IMR-90 (cell line): ENCODE measurements around the gene POGK. TPM values are rescaled to one million over a fixed set of nuclear protein-coding genes. Genes with fewer than 3 reads are reported as not detected.

Experiments
- ATAC-seq: fragments of 200-7000 bp; cut with Tn5 transposase; 2 replicates; pipeline ENCODE4 v1.9.1; 2020; ENCODE audit warnings: low read depth, mild to moderate bottlenecking, moderate library complexity
- BruUV-seq: library from RNA; stranded (reverse); fragments of 400-500 nt; replicated peaks from 2 replicates; lab custom pipeline; 2021; lab: Mats Ljungman, UMichigan
- CTCF ChIA-PET: fragments of 300-600 bp; formaldehyde crosslinking; extraction: SDS; loops from one replicate; lab custom pipeline; 2021; ENCODE audit warnings: antibody characterized with exemption; lab: Yijun Ruan, JAX
- POLR2A ChIA-PET: fragments of 300-600 bp; sonication (Branson Sonifier 250); formaldehyde crosslinking; loops from one replicate; lab custom pipeline; 2022; ENCODE audit warnings: antibody characterized with exemption; ENCODE audit not compliant: unreplicated experiment; lab: Charles Lee
- DNase-seq: peaks from one replicate; pipeline ENCODE4 v3.0.0; 2013
- H2AFZ ChIP-seq: replicated peaks from 2 replicates; pipeline ENCODE3; 2013; ENCODE audit warnings: low read length, mild to moderate bottlenecking; ENCODE audit not compliant: poor library complexity
- H2AK5ac ChIP-seq: 2 replicates; pipeline ENCODE4 v1.6.1; 2013; ENCODE audit warnings: low read depth, low read length, inconsistent platforms
- H2AK9ac ChIP-seq: replicated peaks from 2 replicates; pipeline ENCODE3; 2013; ENCODE audit warnings: mild to moderate bottlenecking, low read depth, low read length, moderate library complexity; ENCODE audit not compliant: poor library complexity
- H2BK120ac ChIP-seq: 2 replicates; pipeline ENCODE4 v1.6.1; 2013; ENCODE audit warnings: low read depth, low read length, inconsistent platforms
- H2BK15ac ChIP-seq: 3 replicates; pipeline ENCODE4 v1.6.1; 2013; ENCODE audit warnings: low read depth, low read length, inconsistent platforms
- H2BK20ac ChIP-seq: 2 replicates; pipeline ENCODE4 v1.6.1; 2013; ENCODE audit warnings: low read depth, mild to moderate bottlenecking, inconsistent platforms, low read length, moderate library complexity
- H2BK5ac ChIP-seq: 2 replicates; pipeline ENCODE4 v1.6.1; 2013; ENCODE audit warnings: mild to moderate bottlenecking, low read depth, low read length, inconsistent platforms; ENCODE audit not compliant: poor library complexity, severe bottlenecking
- H3K14ac ChIP-seq: replicated peaks from 2 replicates; pipeline ENCODE4 v1.6.1; 2013; ENCODE audit warnings: low read depth, low read length, inconsistent platforms
- H3K18ac ChIP-seq: 2 replicates; pipeline ENCODE4 v1.6.1; 2013; ENCODE audit warnings: low read depth, low read length, control low read depth
- H3K23ac ChIP-seq: 2 replicates; pipeline ENCODE4 v1.6.1; 2013; ENCODE audit warnings: low read depth, low read length, inconsistent platforms
- H3K27ac ChIP-seq: 2 replicates; pipeline ENCODE4 v1.5.1; 2013; ENCODE audit warnings: mild to moderate bottlenecking, control low read depth, low read length; ENCODE audit not compliant: insufficient read depth
- H3K27me3 ChIP-seq: 2 replicates; pipeline ENCODE4 v1.6.1; 2013; ENCODE audit warnings: low read length; ENCODE audit not compliant: control insufficient read depth, insufficient read depth
- H3K36me3 ChIP-seq: 2 replicates; pipeline ENCODE4 v1.6.1; 2013; ENCODE audit warnings: low read length, mixed read lengths; ENCODE audit not compliant: control insufficient read depth, insufficient read depth
- H3K4ac ChIP-seq: 2 replicates; pipeline ENCODE4 v1.6.1; 2013; ENCODE audit warnings: low read depth, low read length, inconsistent platforms
- H3K4me1 ChIP-seq: 2 replicates; pipeline ENCODE4 v1.6.1; 2013; ENCODE audit warnings: low read length, mixed read lengths; ENCODE audit not compliant: control insufficient read depth, insufficient read depth
- H3K4me2 ChIP-seq: 2 replicates; pipeline ENCODE4 v1.6.1; 2013; ENCODE audit warnings: low read depth, mild to moderate bottlenecking, control low read depth, low read length, moderate library complexity
- H3K4me3 ChIP-seq: 2 replicates; pipeline ENCODE4 v1.5.1; 2013; ENCODE audit warnings: low read depth, mild to moderate bottlenecking, control low read depth, low read length, moderate library complexity; ENCODE audit not compliant: insufficient read depth
- H3K56ac ChIP-seq: 2 replicates; pipeline ENCODE4 v1.6.1; 2013; ENCODE audit warnings: low read length, inconsistent platforms; ENCODE audit not compliant: insufficient read depth; ENCODE audit errors: extremely low read depth
- H3K79me1 ChIP-seq, 2 experiments: 2 replicates each; pipeline ENCODE4 v1.6.1; 2013; ENCODE audit warnings: low read length in 2 of 2, inconsistent platforms in 1 of 2, low read depth in 1 of 2
- H3K9ac ChIP-seq: 2 replicates; pipeline ENCODE4 v1.6.1; 2013; ENCODE audit warnings: low read depth, low read length, control low read depth
- H3K9me1 ChIP-seq: 2 replicates; pipeline ENCODE4 v1.6.1; 2013; ENCODE audit warnings: low read length, inconsistent platforms; ENCODE audit not compliant: insufficient read depth
- H3K9me3 ChIP-seq: 2 replicates; pipeline ENCODE4 v1.6.1; 2013; ENCODE audit warnings: low read length; ENCODE audit not compliant: control insufficient read depth, insufficient read depth
- H4K20me1 ChIP-seq: 2 replicates; pipeline ENCODE4 v1.6.1; 2013; ENCODE audit warnings: low read length, inconsistent platforms; ENCODE audit not compliant: insufficient read depth
- H4K5ac ChIP-seq: 2 replicates; pipeline ENCODE4 v1.6.1; 2013; ENCODE audit warnings: mild to moderate bottlenecking, low read depth, low read length, control low read depth
- H4K8ac ChIP-seq, 2 experiments: 2 replicates each; pipeline ENCODE4 v1.6.1; 2013; ENCODE audit warnings: low read depth in 2 of 2, low read length in 2 of 2, control low read depth in 1 of 2, inconsistent platforms in 1 of 2
- H4K91ac ChIP-seq: 2 replicates; pipeline ENCODE4 v1.6.1; 2013; ENCODE audit warnings: low read depth, low read length, inconsistent platforms; ENCODE audit not compliant: insufficient read depth
- BHLHE40 ChIP-seq: fragments of 150-350 bp; IDR thresholded peaks from 2 replicates; pipeline ENCODE4 v1.6.1; 2016; ENCODE audit warnings: mild to moderate bottlenecking, low read depth, low read length
- CEBPB ChIP-seq: IDR thresholded peaks from 2 replicates; pipeline ENCODE4 v1.6.1; 2012; ENCODE audit warnings: low read depth, low read length, improper control_type of control experiment
- CHD1 ChIP-seq: IDR thresholded peaks from 2 replicates; pipeline ENCODE4 v1.6.1; 2012; ENCODE audit warnings: low read depth, low read length, improper control_type of control experiment
- CTCF ChIP-seq: conservative IDR thresholded peaks from 2 replicates; pipeline ENCODE4 v1.5.1; 2012; ENCODE audit warnings: mild to moderate bottlenecking, low read depth, low read length, improper control_type of control experiment
- ELK1 ChIP-seq: fragments of 150-350 bp; IDR thresholded peaks from 2 replicates; pipeline ENCODE4 v1.6.1; 2016; ENCODE audit warnings: low read depth, mild to moderate bottlenecking, low read length, moderate library complexity, borderline replicate concordance
- FOS ChIP-seq: fragments of 150-350 bp; IDR thresholded peaks from 2 replicates; pipeline ENCODE4 v1.6.1; 2016; ENCODE audit warnings: low read depth, low read length
- MAFK ChIP-seq: IDR thresholded peaks from 2 replicates; pipeline ENCODE4 v1.6.1; 2012; ENCODE audit warnings: low read depth, low read length, improper control_type of control experiment
- MAZ ChIP-seq: IDR thresholded peaks from 2 replicates; pipeline ENCODE4 v1.6.1; 2012; ENCODE audit warnings: low read depth, mild to moderate bottlenecking, low read length, improper control_type of control experiment, moderate library complexity, borderline replicate concordance
- MXI1 ChIP-seq: IDR thresholded peaks from 2 replicates; pipeline ENCODE4 v1.6.1; 2012; ENCODE audit warnings: low read depth, mild to moderate bottlenecking, low read length, moderate library complexity, borderline replicate concordance
- NFE2L2 ChIP-seq: fragments of 150-350 bp; IDR thresholded peaks from 2 replicates; pipeline ENCODE4 v1.6.1; 2016; ENCODE audit warnings: low read depth, mild to moderate bottlenecking, low read length
- POLR2A ChIP-seq: IDR thresholded peaks from 2 replicates; pipeline ENCODE4 v1.6.1; 2012; ENCODE audit warnings: mild to moderate bottlenecking, low read depth, low read length
- RAD21 ChIP-seq: IDR thresholded peaks from 2 replicates; pipeline ENCODE4 v1.6.1; 2012; ENCODE audit warnings: low read length, improper control_type of control experiment
- RCOR1 ChIP-seq: IDR thresholded peaks from 2 replicates; pipeline ENCODE4 v1.6.1; 2012; ENCODE audit warnings: mild to moderate bottlenecking, low read length, improper control_type of control experiment; ENCODE audit not compliant: insufficient replicate concordance
- RFX5 ChIP-seq: IDR thresholded peaks from 2 replicates; pipeline ENCODE4 v1.8.0; 2012; ENCODE audit warnings: low read depth, mild to moderate bottlenecking, low read length, moderate library complexity
- SMC3 ChIP-seq: fragments of 150-350 bp; IDR thresholded peaks from 2 replicates; pipeline ENCODE4 v1.6.1; 2016; ENCODE audit warnings: low read depth, mild to moderate bottlenecking, antibody characterized with exemption, low read length, moderate library complexity
- WGBS, 2 experiments: methylation state at CpG; one replicate each; pipeline versions ENCODE4 v1.1.5 to v1.1.7; 2013; ENCODE audit warnings: missing lambda C conversion rate in 2 of 2; ENCODE audit not compliant: insufficient read length in 1 of 2; ENCODE audit errors: extremely low coverage in 2 of 2; 5-methylcytosine and 5-hydroxymethylcytosine counted together
- dilution Hi-C: fragments of 300-500 bp; cut with HindIII; formaldehyde crosslinking; loops from one replicate; pipeline ENCODE4 v1.14.3; 2018; ENCODE audit warnings: low sequenced_read_pairs; ENCODE audit not compliant: unreplicated experiment
- in situ Hi-C: fragments of 300-500 bp; cut with MboI; formaldehyde crosslinking; loops from 3 replicates; pipeline ENCODE4 v1.14.3; 2019; ENCODE audit warnings: low sequenced_read_pairs, inconsistent platforms, mixed read lengths
- intact Hi-C: fragments of 100-400 bp; cut with micrococcal nuclease; formaldehyde crosslinking; loops from 2 replicates; pipeline ENCODE4 v1.10.0; 2022
- polyA plus RNA-seq, 3 experiments: library from polyadenylated mRNA; depleted of rRNA; stranded (reverse); fragments of >200 nt; gene quantifications; 2 replicates each; pipeline ENCODE4 v1.2.3, GENCODE V29; 2012; ENCODE audit warnings: low replicate concordance in 1 of 3
- total RNA-seq: library from RNA; depleted of rRNA; stranded (reverse); fragments of >200 nt; gene quantifications from 2 replicates; pipeline ENCODE4 v1.2.3, GENCODE V29; 2012
- TF ChIP-seq, protein P1 (sequence below): fragments of 150-350 bp; IDR thresholded peaks from 2 replicates; pipeline ENCODE4 v1.6.1; 2017; ENCODE audit warnings: mild to moderate bottlenecking, antibody characterized with exemption, low read length, low read depth

Gene POGK
- total and polyA plus RNA-seq, 2 of the 4 experiments (the other 2 are of a cell fraction) = 11.3 to 25.6 TPM

DNA sequence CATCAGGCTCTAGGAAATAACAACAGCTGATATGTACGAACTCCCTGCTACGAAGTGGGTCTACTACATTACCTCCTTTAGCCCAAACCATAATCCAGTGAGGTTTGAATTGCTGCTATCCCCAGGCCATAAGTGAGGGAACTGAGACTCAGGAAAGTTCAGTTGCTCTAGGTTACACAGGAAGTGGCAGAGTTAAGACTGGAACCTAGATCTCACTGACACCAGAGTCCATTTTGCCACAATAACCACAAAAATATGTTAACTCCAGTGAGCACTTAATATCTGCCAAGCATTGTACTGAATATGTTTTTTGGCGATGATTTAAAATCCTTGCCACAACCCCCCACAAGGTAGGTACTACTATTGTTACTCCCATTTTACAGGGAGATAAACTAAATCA lies 45.7 kb downstream of the POGK start:
- no peaks in the 10 kb centered on the region for H4K20me1 ChIP-seq

More for the DNA sequence above, 45.7 kb downstream of the POGK start:
- Histone ChIP-seq H2BK120ac (no peak overlapping the region), H2BK15ac (no peak overlapping the region), H2BK20ac (no peak overlapping the region), H3K36me3 (no peaks in the 10 kb centered on the region), H3K9me3 (no peaks in the 10 kb centered on the region), H3K27me3 (peaks cover 25% of the 10 kb centered on the region), H2BK5ac (no peak overlapping the region), H2AFZ (no peak overlapping the region), H3K27ac (no peak overlapping the region), H3K56ac (no peak overlapping the region), H2AK9ac (no peak overlapping the region), H3K79me1 (no peaks in the 10 kb centered on the region), H3K4me3 (no peak overlapping the region), H3K9ac (no peak overlapping the region), H3K18ac (no peak overlapping the region), H4K5ac (no peak overlapping the region), H4K91ac (no peak overlapping the region), H3K14ac (no peak overlapping the region), H3K4me2 (no peak overlapping the region), H3K23ac (no peak overlapping the region), H3K9me1 (no peaks in the 10 kb centered on the region), H3K4ac (no peak overlapping the region), H2AK5ac (no peak overlapping the region), H4K8ac (no peak overlapping the region), H3K4me1 (no peaks in the 10 kb centered on the region)
- no CpG with 5 or more reads among the region's 3 CpGs for WGBS, 2 experiments
- no TSS peak for BruUV-seq
- dilution Hi-C loops (no loop called here), in situ Hi-C loops (no loop called here), intact Hi-C loops (loop anchor here (1.0 kb wide), 1 partner anchor 174 kb away; no protein-coding TSS in a partner anchor)
- DNase-seq = no peak
- ChIA-PET POLR2A (no interaction called here), CTCF (interaction anchor here (2.9 kb wide), 1 partner anchor 174 kb away, joined by 11 read pairs; no protein-coding TSS in a partner anchor)
- no peak for TF ChIP-seq CEBPB
- no peak for TF ChIP-seq MAFK
- no peak for TF ChIP-seq BHLHE40
- no peak for TF ChIP-seq CHD1
- no peak for TF ChIP-seq SMC3
- no peak for TF ChIP-seq POLR2A
- TF ChIP-seq, protein P1, sequence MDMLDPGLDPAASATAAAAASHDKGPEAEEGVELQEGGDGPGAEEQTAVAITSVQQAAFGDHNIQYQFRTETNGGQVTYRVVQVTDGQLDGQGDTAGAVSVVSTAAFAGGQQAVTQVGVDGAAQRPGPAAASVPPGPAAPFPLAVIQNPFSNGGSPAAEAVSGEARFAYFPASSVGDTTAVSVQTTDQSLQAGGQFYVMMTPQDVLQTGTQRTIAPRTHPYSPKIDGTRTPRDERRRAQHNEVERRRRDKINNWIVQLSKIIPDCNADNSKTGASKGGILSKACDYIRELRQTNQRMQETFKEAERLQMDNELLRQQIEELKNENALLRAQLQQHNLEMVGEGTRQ = no peak
- no peak for TF ChIP-seq MXI1
- TF ChIP-seq NFE2L2 = no peak
- no peak for TF ChIP-seq RFX5
- TF ChIP-seq RCOR1 = no peak
- TF ChIP-seq MAZ = no peak
- no peak for TF ChIP-seq FOS
- TF ChIP-seq ELK1 = no peak
- TF ChIP-seq RAD21 = no peak
- TF ChIP-seq CTCF = no peak
- no peak for ATAC-seq
